Mucosa of descending colon (tissue), 3 donors: ENCODE measurements around the gene ADIPOR2. TPM values are rescaled to one million over a fixed set of nuclear protein-coding genes. Genes with fewer than 3 reads are reported as not detected.
"Not testable (repeated sequence)": the region's sequence is repeated elsewhere in the genome, so short reads cannot be mapped to it uniquely, and the experiment has no call there.

Source experiments
- ATAC-seq: fragments of 200-7000 bp; cut with Tn5 transposase; one replicate; pipeline ENCODE4 v1.9.1; 2020; ENCODE audit warnings: mild to moderate bottlenecking, moderate library complexity
- DNase-seq, 3 donors: peaks; one replicate each; pipeline ENCODE4 v3.0.0-alpha.2; 2020
- H3K36me3 ChIP-seq: fragments of 200-600 bp; one replicate; pipeline ENCODE4 v1.8.0; 2021; ENCODE audit warnings: low read depth, mild to moderate bottlenecking
- H3K4me1 ChIP-seq: fragments of 200-600 bp; one replicate; pipeline ENCODE4 v1.8.0; 2021; ENCODE audit warnings: low read depth, mild to moderate bottlenecking
- H3K4me3 ChIP-seq: fragments of 200-600 bp; one replicate; pipeline ENCODE4 v1.8.0; 2021; ENCODE audit warnings: mild to moderate bottlenecking
- H3K9me3 ChIP-seq: fragments of 200-600 bp; one replicate; pipeline ENCODE4 v1.8.0; 2021; ENCODE audit warnings: mild to moderate bottlenecking
- CTCF ChIP-seq: fragments of 200-600 bp; IDR thresholded peaks from one replicate; pipeline ENCODE4 v1.8.0; 2022; ENCODE audit warnings: antibody characterized with exemption, mild to moderate bottlenecking
- intact Hi-C, 2 donors: fragments of 100-400 bp; cut with DNase I in 1 of 2; cut with micrococcal nuclease in 1 of 2; formaldehyde crosslinking; loops; one replicate each; pipeline versions ENCODE4 v1.11.0 to v1.11.1; 2022; cut with DNase I, micrococcal nuclease
- total RNA-seq, 3 donors: library from RNA; stranded (reverse); fragmentation: NEBNext Ultra II Directional in 2 of 3; extraction: Animal tissue kit (Norgen Biotek cat#: 25700) in 2 of 3; gene quantifications; one replicate each; pipeline versions ENCODE4 v1.2.1 to v1.2.4, GENCODE V29; 2021 to 2023
- donor health status: DM: no; HTN: no; CAD: no; lungs with moderate emphysema.
- donor health status: DM: no; HTN: no; CAD: no.
- donor health status: DM: no; HTN: yes; CAD: no.

The ADIPOR2 gene
- total RNA-seq, 3 donors from 2014 or later: 76.1 to 119 (median 98.5) TPM

- intact Hi-C loops: no loop called here
- no peaks in the 10 kb centered on the region for H3K4me1 ChIP-seq
- H3K9me3 ChIP-seq: no peaks in the 10 kb centered on the region
- no peaks in the 10 kb centered on the region for H3K36me3 ChIP-seq
- no peak overlapping the region for H3K4me3 ChIP-seq
- no peak for TF ChIP-seq CTCF
- no peak for DNase-seq
- ATAC-seq: peak; percentile 53
These were observed 9.4 kb upstream of the ADIPOR2 start for GRCh38 chr12:1681493-1681807.

- TF ChIP-seq CTCF: no peak
- DNase-seq: no peak
- Histone ChIP-seq H3K9me3 (no peaks in the 10 kb centered on the region), H3K4me3 (no peak overlapping the region), H3K4me1 (peaks cover 9% of the 10 kb centered on the region), H3K36me3 (no peaks in the 10 kb centered on the region)
- ATAC-seq: no peak
- intact Hi-C loops: no loop called here
These were observed 2.7 kb upstream of the ADIPOR2 start for GRCh38 chr12:1688086-1688710.

- peak; percentile 59 for ATAC-seq
- Histone ChIP-seq H3K4me1 (peaks cover 9% of the 10 kb centered on the region), H3K36me3 (no peaks in the 10 kb centered on the region), H3K9me3 (no peaks in the 10 kb centered on the region), H3K4me3 (peak overlapping the region; percentile 94)
- TF ChIP-seq CTCF: no peak
- peak in 2 of 3 donors; percentile 54 to 77 for DNase-seq
- intact Hi-C loops: no loop called here
These were observed 495 bp downstream of the ADIPOR2 start for GRCh38 chr12:1691123-1692007.

GRCh38 chr12:1692226-1692625 lies 1.4 kb downstream of the ADIPOR2 start:
- no peak for DNase-seq
- Histone ChIP-seq H3K4me1 (peaks cover 9% of the 10 kb centered on the region), H3K36me3 (no peaks in the 10 kb centered on the region), H3K9me3 (no peaks in the 10 kb centered on the region), H3K4me3 (no peak overlapping the region)
- ATAC-seq: no peak
- intact Hi-C loops: no loop called here
- TF ChIP-seq CTCF: no peak

- no peak for TF ChIP-seq CTCF
- Histone ChIP-seq H3K4me3 (no peak overlapping the region), H3K9me3 (no peaks in the 10 kb centered on the region), H3K36me3 (no peaks in the 10 kb centered on the region), H3K4me1 (peaks cover 9% of the 10 kb centered on the region)
- intact Hi-C loops: no loop called here
- no peak for DNase-seq
- no peak for ATAC-seq
These were observed 2.2 kb downstream of the ADIPOR2 start for GRCh38 chr12:1692895-1693610.

- H3K9me3 ChIP-seq, DNase-seq, H3K36me3 ChIP-seq, intact Hi-C loops, ATAC-seq, H3K4me3 ChIP-seq: not testable (repeated sequence)
- peaks cover 11% of the 10 kb centered on the region for H3K4me1 ChIP-seq
These were observed 4.2 kb downstream of the ADIPOR2 start for GRCh38 chr12:1695097-1695496.
